Measurements from ENCODE around the gene MYL3. TPM values are rescaled to one million over a fixed set of nuclear protein-coding genes. Genes with fewer than 3 reads are reported as not detected.

The MYL3 gene
- polyA plus RNA-seq, 1 donor from 2014 or later: 2.1 TPM

DNA sequence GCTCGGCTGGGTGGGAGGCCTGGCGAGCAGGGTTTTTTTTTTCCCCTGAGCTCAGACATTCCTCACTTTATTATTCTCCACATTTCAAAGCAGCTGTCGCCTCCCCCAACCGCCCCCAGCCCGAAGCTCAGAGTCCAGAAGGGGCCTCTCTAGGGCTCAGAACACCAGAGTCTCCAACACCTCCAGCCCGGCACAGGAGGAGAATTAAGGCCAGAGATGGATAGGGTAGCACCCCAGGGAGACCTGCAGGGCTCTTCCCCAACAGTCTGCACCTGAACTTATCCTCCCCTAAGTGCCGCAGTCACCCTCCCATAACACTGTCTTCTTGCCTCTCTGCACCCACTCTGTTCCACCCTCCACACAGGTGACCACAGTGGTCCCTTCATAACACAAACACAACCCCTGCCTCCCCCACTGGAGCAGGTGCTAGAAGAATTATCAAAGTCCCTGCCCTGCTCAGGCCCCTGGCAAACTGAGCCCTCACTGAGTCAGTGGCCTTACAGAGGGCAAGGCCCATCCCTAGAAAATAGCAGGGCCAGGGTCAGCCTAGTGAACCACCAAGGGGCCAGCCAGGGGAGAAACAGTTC lies 14.1 kb downstream of the MYL3 start:
- H2AFZ ChIP-seq (ENCODE audit: low read depth, low read length): no peak overlapping the region
- H3K4me2 ChIP-seq (ENCODE audit: low read length): no peak overlapping the region
- no peaks in the 10 kb centered on the region for H3K36me3 ChIP-seq (ENCODE audit: insufficient read depth, low read length)
- H3K27me3 ChIP-seq (ENCODE audit: insufficient read depth, low read depth, low read length): no peaks in the 10 kb centered on the region
- no peaks in the 10 kb centered on the region for H3K79me2 ChIP-seq (replicated peaks; ENCODE audit: insufficient read depth, low read length)
- no peaks in the 10 kb centered on the region for H4K20me1 ChIP-seq (ENCODE audit: insufficient read depth)
- TF ChIP-seq RAD21 (conservative IDR thresholded peaks at IDR 0.05) (no peak), SMC3 (conservative IDR thresholded peaks at IDR 0.05; ENCODE audit: poor library complexity) (no peak), EP300 (conservative IDR thresholded peaks at IDR 0.05; ENCODE audit: poor library complexity, severe bottlenecking) (no peak), EZH2 (IDR thresholded peaks at IDR 0.05; ENCODE audit: borderline replicate concordance, insufficient read depth, low read length, poor library complexity, severe bottlenecking) (no peak), TAF1 (IDR thresholded peaks at IDR 0.05; ENCODE audit: low read depth) (no peak), MXI1 (conservative IDR thresholded peaks at IDR 0.05; ENCODE audit: poor library complexity, severe bottlenecking) (no peak), POLR2AphosphoS5 (IDR thresholded peaks at IDR 0.05) (no peak)
- TF ChIP-seq, protein P1, sequence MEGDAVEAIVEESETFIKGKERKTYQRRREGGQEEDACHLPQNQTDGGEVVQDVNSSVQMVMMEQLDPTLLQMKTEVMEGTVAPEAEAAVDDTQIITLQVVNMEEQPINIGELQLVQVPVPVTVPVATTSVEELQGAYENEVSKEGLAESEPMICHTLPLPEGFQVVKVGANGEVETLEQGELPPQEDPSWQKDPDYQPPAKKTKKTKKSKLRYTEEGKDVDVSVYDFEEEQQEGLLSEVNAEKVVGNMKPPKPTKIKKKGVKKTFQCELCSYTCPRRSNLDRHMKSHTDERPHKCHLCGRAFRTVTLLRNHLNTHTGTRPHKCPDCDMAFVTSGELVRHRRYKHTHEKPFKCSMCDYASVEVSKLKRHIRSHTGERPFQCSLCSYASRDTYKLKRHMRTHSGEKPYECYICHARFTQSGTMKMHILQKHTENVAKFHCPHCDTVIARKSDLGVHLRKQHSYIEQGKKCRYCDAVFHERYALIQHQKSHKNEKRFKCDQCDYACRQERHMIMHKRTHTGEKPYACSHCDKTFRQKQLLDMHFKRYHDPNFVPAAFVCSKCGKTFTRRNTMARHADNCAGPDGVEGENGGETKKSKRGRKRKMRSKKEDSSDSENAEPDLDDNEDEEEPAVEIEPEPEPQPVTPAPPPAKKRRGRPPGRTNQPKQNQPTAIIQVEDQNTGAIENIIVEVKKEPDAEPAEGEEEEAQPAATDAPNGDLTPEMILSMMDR (IDR thresholded peaks at IDR 0.05; ENCODE audit: poor library complexity, severe bottlenecking): no peak
- TF ChIP-seq, protein P2, sequence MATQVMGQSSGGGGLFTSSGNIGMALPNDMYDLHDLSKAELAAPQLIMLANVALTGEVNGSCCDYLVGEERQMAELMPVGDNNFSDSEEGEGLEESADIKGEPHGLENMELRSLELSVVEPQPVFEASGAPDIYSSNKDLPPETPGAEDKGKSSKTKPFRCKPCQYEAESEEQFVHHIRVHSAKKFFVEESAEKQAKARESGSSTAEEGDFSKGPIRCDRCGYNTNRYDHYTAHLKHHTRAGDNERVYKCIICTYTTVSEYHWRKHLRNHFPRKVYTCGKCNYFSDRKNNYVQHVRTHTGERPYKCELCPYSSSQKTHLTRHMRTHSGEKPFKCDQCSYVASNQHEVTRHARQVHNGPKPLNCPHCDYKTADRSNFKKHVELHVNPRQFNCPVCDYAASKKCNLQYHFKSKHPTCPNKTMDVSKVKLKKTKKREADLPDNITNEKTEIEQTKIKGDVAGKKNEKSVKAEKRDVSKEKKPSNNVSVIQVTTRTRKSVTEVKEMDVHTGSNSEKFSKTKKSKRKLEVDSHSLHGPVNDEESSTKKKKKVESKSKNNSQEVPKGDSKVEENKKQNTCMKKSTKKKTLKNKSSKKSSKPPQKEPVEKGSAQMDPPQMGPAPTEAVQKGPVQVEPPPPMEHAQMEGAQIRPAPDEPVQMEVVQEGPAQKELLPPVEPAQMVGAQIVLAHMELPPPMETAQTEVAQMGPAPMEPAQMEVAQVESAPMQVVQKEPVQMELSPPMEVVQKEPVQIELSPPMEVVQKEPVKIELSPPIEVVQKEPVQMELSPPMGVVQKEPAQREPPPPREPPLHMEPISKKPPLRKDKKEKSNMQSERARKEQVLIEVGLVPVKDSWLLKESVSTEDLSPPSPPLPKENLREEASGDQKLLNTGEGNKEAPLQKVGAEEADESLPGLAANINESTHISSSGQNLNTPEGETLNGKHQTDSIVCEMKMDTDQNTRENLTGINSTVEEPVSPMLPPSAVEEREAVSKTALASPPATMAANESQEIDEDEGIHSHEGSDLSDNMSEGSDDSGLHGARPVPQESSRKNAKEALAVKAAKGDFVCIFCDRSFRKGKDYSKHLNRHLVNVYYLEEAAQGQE (IDR thresholded peaks at IDR 0.05; ENCODE audit: borderline replicate concordance): no peak
- no peak overlapping the region for H3K4me3 ChIP-seq (ENCODE audit: low read length)
- H3K27ac ChIP-seq (ENCODE audit: low read length): no peak overlapping the region
- H3K9ac ChIP-seq (ENCODE audit: low read length): no peak overlapping the region
- no peaks in the 10 kb centered on the region for H3K9me2 ChIP-seq (ENCODE audit: insufficient read depth, low read length)
- no peaks in the 10 kb centered on the region for H3K9me3 ChIP-seq (ENCODE audit: low read length)
- H3F3A ChIP-seq (ENCODE audit: insufficient read depth, low read length, poor library complexity, severe bottlenecking): no peaks in the 10 kb centered on the region

DNA sequence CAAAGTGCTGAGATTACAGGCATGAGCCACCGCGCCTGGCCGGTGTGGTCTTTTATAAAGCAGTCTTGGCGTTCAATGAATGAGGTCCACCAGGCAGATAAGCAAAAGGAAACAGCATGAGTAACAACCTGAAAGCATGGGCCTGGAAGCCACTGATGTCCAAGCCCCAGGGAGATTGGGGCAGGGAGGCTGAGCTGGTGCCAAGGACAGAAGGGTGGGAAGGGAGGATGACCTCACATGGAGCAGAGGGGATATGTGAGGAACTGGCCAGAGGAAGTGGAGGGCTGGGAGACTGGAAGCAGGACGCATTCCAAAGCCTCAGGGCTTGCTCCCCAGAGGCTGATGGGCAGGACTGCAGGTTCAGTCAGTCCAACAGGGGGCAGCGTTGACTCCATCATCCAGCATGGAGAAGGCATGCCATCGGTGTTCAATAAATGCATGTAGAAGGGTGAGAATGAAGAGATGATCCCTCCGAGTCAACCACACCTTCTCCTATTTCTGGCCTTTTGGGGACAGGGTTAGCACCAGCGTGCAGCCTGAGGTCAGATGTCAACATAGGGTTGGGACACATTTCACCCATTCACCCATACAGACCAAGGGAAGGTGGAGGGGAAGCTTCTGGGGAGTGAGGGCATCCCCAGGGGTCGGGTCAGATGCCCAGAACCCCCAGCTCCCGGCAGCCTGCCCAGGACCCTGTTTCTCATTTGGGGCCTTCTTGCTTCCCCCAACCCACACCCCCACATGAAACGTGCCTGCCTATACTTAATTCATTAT lies 14.8 kb downstream of the MYL3 start:
- Histone ChIP-seq H3K9me3 (ENCODE audit: low read length) (no peaks in the 10 kb centered on the region), H3K4me3 (ENCODE audit: low read length) (no peak overlapping the region), H3K79me2 (replicated peaks; ENCODE audit: insufficient read depth, low read length) (no peaks in the 10 kb centered on the region), H2AFZ (ENCODE audit: low read depth, low read length) (no peak overlapping the region), H4K20me1 (ENCODE audit: insufficient read depth) (no peaks in the 10 kb centered on the region), H3K27ac (ENCODE audit: low read length) (no peak overlapping the region), H3K36me3 (ENCODE audit: insufficient read depth, low read length) (no peaks in the 10 kb centered on the region), H3K27me3 (ENCODE audit: insufficient read depth, low read depth, low read length) (no peaks in the 10 kb centered on the region), H3K4me2 (ENCODE audit: low read length) (no peak overlapping the region), H3K9ac (ENCODE audit: low read length) (no peak overlapping the region), H3F3A (ENCODE audit: insufficient read depth, low read length, poor library complexity, severe bottlenecking) (no peaks in the 10 kb centered on the region), H3K9me2 (ENCODE audit: insufficient read depth, low read length) (no peaks in the 10 kb centered on the region)
- no peak for TF ChIP-seq EP300 (conservative IDR thresholded peaks at IDR 0.05; ENCODE audit: poor library complexity, severe bottlenecking)

Data from neural cell (in vitro differentiated cells).